HuH-7.5 (cell line): ENCODE results near the gene HADH.
"Not testable (repeated sequence)": the region's sequence is repeated elsewhere in the genome, so short reads cannot be mapped to it uniquely, and the experiment has no call there.

ENCODE experiments used
- DNase-seq: peaks from one replicate; pipeline ENCODE4 v3.0.0; 2011; ENCODE audit warnings: low spot score

HADH gene

DNA sequence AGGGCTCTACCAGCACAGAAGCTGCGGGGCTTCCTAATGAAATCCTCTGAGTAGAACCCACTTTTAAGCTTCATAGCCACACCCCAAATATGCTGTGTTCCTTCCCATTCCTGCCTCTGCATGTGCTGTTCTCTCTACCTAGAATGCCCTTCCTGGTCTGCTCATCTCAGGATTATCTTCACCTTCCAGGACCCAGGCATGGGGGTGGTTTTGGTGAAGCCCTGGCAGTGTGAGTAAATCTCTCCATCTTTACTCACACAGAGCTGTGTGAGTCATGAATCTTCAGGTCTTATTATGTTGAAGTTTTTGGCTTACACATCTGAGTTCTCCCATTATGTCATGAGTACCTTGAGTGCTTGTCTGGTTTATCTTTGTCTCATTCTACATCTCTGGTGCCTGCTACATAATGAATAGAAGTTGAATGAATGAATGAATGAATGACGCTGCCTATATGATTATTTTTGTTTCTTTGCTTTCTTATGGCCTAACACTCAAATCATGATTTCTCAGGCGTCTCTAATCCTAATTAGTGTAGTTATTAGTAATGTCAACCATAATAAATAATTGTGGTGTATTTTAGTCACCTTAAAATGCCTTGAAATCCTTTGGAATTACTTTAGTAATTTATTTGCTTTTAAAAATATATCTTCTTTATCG is 41.9 kb downstream of the HADH start:
- no peak for DNase-seq

GRCh38 chr4:108033348-108033747 is 43.7 kb downstream of the HADH start:
- DNase-seq, result no peak

GRCh38 chr4:108034565-108034964 is 44.9 kb downstream of the HADH start:
- DNase-seq, result no peak

DNA sequence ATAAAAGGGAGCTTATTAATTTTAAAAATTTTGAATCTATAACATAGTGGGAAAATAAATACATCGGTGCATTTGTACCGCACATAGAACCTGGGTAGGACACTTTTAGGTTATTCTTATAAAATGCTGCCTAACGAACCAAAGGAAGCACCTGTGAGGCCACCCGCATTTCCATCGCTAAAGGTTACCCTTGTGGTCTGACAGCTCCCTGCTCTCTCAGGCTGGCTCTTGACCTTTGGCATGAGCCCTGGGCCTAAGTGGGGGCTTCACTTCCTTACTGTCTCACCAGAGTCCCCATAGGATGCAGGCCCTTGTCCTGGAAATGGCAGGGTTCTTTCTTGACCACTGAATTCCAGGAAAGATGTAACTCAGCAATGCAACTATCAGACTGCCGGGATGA is 46.0 kb downstream of the HADH start:
- no peak for DNase-seq

DNA sequence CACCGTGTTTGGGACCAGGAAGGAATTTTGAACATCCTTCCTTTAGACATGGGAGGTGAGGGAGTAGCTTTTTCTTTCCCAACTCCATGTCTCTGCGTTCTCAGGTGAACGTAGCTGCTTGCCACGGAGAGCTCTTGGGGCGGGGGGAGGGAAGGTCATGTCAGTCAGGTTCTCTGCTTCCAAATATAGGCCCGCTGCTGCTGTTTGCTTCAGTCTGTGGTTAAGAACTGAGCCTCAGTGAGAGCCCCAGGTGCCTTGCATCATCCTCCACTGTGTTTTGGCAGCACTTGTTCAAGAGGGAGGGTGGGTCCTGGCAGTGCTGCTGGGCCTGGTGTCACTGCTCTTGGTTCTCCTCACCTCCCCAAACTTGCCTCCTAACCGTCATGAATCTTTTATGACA is 46.5 kb downstream of the HADH start:
- no peak for DNase-seq

DNA sequence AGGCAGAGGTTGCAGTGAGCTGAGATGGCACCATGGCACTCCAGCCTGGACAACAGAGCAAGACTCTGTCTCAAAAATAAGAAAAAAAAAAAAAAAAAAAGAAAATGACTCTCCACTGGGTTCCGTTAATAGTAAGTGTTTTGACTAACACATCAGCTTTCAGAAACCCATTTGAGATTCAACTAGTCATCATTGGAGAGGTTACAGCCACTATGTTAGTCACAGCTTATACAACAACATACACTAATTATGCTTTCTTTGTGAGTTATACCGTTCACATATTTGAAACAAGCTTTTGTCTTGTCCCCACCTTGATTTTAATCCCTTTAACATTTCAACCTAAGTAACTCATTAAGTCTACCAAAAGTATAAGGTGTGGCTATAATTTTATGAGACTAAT is 48.2 kb downstream of the HADH start:
- DNase-seq, result no peak

DNA sequence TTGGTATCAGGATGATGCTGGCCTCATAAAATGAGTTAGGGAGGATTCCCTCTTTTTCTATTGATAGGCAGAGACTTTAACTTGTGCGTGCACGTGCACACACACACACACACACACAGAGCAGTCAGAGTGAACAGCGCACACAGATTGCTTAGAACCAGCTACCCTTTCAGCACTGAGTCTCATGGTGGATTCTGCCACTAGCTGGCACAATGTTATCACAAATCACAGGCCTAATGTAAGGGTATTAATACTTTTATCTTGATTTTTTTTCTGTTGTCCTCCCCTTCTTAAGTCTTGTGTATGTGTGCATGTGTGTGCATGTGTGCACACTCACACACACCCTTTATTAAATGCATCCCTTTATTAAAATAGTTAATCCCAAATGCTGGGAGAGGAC is 53.2 kb downstream of the HADH start:
- DNase-seq, result no peak

- DNase-seq, result no peak
Measured at GRCh38 chr4:108043526-108043925, 53.8 kb downstream of the HADH start.

GRCh38 chr4:108044951-108045686 is 55.4 kb downstream of the HADH start:
- DNase-seq, result no peak

DNA sequence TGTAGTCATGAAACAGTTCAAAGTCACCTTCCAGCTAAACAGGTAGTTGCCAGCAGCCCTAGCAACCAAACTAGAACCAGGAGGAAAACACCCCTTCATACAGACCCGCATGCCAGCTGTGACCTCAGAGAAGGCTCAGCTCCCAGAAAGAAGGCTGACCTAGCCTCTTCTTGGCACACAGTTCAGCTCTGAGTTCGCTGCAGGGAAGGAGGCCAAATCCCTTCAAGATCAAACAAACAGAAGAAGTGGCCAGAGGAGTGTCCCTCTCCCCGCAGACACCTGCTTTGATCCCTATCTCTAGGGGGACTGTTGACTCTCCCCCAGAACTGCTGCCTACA is 56.0 kb downstream of the HADH start:
- no peak for DNase-seq

- no peak for DNase-seq
Measured at GRCh38 chr4:108047199-108047598, 57.5 kb downstream of the HADH start.

GRCh38 chr4:108048157-108048556 is 58.5 kb downstream of the HADH start:
- DNase-seq, result no peak

DNA sequence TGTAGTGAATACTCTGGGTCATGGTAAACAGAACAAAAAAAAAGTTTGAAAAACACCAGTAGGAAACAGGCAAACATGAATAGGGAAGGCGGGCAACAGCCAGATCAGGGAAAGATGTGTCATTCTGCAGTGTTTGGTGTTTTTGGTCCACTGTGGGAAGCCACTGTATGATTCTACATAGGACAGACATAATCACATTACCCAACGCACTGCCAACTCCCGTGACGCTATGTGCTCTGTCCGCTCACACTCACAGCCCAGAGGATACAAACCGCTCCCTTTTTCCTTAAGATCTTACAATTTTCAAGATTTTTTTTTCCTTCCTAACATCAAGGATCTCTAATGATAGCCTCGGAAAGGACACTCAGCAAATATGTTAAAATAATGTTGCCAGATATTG is 59.3 kb downstream of the HADH start:
- DNase-seq, result no peak

- DNase-seq, result no peak
Measured at GRCh38 chr4:108049406-108049805, 59.7 kb downstream of the HADH start.

DNA sequence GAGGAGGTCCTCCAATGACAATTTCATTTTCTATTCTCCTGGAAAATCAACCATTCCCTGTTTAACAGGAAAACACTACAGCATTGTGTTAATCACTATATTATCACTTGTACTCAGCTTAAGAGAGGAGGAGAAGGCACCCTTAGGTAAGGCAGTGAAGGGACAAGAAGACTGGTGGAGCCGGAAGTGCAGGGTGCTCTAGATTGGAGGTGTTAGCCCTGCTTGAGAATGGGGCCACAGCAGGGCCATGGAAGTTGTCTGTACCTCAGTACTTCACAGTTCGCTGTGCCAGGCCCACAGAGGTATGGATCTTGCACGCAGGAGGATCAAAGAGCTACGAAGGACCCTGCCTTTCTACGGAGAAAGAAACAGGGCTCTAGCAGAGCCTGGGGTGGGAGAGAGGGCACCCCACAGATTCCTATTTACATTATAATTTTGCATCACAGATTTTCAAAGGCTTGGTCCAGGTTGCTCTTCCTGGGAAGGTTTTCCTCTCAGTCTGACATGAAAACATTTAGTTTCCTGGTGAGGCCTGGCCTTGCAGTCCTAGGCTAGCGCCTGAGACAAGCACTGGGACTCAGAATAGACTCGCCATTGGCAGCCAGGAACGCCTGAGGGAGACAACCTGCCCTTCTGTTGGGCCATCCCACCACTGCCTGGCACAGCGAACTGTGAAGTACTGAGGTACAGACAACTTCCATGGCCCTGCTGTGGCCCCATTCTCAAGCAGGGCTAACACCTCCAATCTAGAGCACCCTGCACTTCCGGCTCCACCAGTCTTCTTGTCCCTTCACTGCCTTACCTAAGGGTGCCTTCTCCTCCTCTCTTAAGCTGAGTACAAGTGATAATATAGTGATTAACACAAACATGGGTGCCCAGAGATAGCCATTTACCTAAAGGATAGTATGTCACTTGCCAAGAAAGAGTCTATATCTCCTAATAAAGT is 60.8 kb downstream of the HADH start:
- not testable (repeated sequence) for DNase-seq

DNA sequence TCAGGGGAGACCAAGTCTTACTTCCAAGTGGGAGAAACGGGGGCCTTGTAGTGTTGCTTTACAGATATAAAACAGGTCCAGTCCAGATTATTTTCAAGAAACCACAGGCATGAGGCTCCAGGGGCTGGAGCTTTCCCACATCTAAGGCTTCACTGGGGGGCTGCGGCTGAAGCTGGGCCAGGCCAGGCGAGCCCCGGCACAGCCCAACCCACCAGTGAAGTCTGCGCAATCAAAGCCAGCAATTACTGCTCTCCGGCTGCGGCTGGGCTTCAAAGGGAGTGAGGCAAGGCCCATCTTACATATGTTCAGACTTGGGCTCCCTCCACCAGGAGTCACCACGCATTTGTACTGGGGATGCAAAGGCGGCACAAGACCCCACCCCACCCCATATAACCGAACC is 61.7 kb downstream of the HADH start:
- DNase-seq, result no peak

DNA sequence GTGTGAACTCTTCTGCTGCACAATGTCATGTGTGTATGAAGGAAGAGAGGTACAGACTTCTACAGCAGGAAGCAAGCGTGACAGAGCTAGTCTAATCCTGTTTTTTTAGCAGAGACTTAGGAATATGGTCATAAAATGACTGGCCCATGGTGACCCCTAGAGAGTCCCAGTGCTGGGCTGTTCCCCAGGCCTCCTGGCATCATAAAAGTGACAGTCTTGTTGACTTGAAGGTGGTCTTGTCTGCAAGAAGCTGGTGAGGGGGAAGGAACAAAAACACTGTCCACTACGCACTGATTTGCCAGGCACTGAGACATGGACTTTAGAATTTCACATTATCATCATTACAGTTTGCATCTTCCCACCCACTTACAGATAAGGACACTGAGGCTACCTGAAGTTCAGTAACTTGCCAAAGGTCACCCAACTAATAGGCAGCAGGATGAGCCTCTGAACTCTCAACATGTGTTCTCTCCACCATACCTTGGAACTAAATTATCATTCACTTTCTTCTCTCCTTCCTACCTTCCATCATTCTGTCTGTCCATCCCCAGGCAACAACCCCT is 63.0 kb downstream of the HADH start:
- DNase-seq, result no peak

DNA sequence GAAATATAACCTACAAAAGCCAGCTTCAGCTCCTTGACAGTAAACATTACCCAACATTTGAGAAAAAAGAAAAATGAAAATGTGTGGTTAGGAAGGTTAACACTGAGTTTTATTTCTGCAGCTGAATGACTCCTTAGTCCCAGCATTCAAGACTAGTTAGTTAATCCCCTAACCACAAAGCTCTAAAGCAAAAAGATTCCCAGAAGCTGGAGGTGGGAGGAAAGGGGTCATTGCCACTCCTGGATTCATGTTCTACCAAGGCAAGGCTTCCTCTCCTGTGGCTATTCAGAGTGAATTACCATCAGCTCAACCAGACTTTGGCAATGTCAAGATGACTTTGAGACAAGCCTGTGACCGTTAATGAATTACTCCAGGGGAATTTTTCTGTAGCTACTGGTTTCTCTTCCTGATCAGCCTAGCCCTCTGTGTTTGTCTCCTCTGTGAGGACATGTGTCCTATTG is 63.6 kb downstream of the HADH start:
- DNase-seq, result no peak

- DNase-seq, result no peak
Measured at GRCh38 chr4:108054025-108054638, 64.4 kb downstream of the HADH start.

- DNase-seq, result no peak
Measured at GRCh38 chr4:108055787-108056186, 66.1 kb downstream of the HADH start.

DNA sequence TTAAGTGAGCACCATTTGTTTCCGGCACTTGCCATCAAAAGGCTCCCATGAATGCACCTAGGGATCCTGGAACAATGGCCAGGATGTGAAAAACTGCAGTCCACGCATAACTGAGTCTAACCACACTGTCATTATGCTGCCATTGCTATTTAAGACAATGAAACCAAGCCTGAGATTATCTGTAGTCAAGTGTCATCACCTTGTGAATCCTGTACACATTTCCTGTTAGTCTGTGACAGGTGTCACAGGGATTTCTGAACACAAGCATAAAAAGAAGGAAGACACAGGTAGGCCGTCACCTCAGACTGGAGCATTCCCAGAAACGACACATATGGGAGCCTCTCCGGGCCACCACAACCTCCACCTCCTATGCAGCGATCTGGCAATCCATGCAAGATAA is 66.7 kb downstream of the HADH start:
- no peak for DNase-seq
